GM19328 (cell line): ENCODE data around the gene C20orf144.

Experiments used
- ATAC-seq: cut with Tn5 transposase; IDR thresholded peaks from one replicate; pipeline ENCODE4 v1.9.1; 2021; ENCODE audit warnings: mild to moderate bottlenecking, moderate library complexity; ENCODE audit not compliant: unreplicated experiment

The C20orf144 gene

GRCh38 chr20:33676121-33676520 is 14.0 kb downstream of the C20orf144 start:
- ATAC-seq = no peak

- no peak for ATAC-seq
These were observed 14.8 kb downstream of the C20orf144 start for GRCh38 chr20:33676652-33677645.

GRCh38 chr20:33677991-33678702 is 16.0 kb downstream of the C20orf144 start:
- no peak for ATAC-seq

- peak; percentile 45 for ATAC-seq
These were observed 17.8 kb downstream of the C20orf144 start for GRCh38 chr20:33679758-33680485.

- no peak for ATAC-seq
These were observed 18.6 kb downstream of the C20orf144 start for GRCh38 chr20:33680686-33681085.

GRCh38 chr20:33681288-33681687 is 19.2 kb downstream of the C20orf144 start:
- ATAC-seq = no peak

- ATAC-seq = no peak
These were observed 19.7 kb downstream of the C20orf144 start for GRCh38 chr20:33681728-33682353.

GRCh38 chr20:33684533-33685327 is 22.6 kb downstream of the C20orf144 start:
- ATAC-seq = no peak

GRCh38 chr20:33685328-33686099 is 23.4 kb downstream of the C20orf144 start:
- ATAC-seq = peak; percentile 33

- peak; percentile 77 for ATAC-seq
These were observed 24.2 kb downstream of the C20orf144 start, which contains the start of gene E2F1 for GRCh38 chr20:33686100-33686983. TSS of gene E2F1 (minus strand) at chr20:33686385. CDS start at chr20:33686264, 121 bp downstream.

- ATAC-seq = no peak
These were observed 24.8 kb downstream of the C20orf144 start for GRCh38 chr20:33686984-33687366.

GRCh38 chr20:33687370-33687915 is 25.3 kb downstream of the C20orf144 start:
- no peak for ATAC-seq

GRCh38 chr20:33687993-33688937 is 26.1 kb downstream of the C20orf144 start:
- no peak for ATAC-seq

GRCh38 chr20:33688938-33689424 is 26.9 kb downstream of the C20orf144 start:
- no peak for ATAC-seq

GRCh38 chr20:33689493-33689892 is 27.4 kb downstream of the C20orf144 start:
- no peak for ATAC-seq

- no peak for ATAC-seq
These were observed 27.8 kb downstream of the C20orf144 start for GRCh38 chr20:33689973-33690372.
